Activated naive CD4-positive, alpha-beta T cell treated with Interleukin-2 at 50 U/mL for 16 hours (primary cell): ENCODE results near the gene PIEZO1.
A peak's percentile ranks its signal among the peaks of the same experiment; 100 is the strongest.

ENCODE experiments used
- DNase-seq: peaks from one replicate; pipeline ENCODE4 v3.0.0-alpha.2; 2020

PIEZO1 gene

DNA sequence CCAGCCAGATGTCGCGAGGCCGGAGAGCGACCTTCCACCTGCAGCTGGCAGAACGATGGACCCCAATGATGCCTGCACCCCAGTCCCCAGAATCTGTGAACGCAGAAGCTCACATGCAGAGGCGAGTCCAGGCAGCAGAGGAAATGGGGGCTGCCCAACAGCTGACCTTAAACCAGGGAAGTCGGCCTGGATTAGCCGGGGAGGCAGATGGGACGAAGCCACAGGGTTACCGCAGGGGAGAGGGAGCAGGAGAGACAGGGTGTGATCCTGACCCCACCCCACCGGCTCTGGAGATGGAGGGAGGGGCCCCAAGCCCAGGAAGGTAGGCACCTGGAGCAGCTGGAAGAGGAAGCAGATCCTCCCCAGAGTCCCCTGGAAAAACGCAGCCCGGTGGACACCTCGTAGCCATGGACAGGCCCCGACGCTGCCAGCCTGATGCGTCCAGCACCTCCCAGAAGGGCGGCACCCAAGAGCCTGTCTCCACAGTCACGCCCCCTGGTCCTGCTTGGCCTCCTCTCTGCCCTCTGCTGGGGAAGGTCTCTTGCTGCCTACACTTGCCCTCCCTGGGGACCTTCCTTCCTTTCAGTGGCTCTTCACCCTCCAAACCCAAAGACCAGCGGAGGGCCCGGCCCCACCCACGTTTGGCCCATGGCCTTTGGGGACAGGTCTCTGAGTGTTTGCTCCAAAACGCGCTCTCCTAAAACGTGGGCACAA, 37.3 kb downstream of the PIEZO1 start:
- DNase-seq, result peak; percentile 50

DNA sequence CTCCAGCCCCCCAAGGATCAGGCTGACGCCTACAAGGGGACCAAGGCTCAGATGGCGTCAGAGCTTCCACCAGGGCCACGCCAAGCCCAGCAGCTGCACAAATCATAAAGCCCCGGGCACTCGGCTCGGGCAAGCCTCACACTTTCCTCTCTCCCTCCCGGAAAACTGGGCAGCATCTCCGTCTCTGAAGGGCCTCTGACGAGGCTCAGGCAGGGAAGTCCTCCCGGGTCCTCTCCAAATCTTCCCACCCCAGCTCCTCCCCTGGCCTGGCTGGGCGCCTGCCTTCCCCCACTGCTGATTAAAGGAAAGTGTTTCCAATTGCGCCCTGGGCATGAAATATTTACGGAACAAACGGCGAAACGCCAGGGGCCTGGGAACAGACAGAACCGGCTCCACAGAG, 38.5 kb downstream of the PIEZO1 start:
- DNase-seq, result no peak

DNA sequence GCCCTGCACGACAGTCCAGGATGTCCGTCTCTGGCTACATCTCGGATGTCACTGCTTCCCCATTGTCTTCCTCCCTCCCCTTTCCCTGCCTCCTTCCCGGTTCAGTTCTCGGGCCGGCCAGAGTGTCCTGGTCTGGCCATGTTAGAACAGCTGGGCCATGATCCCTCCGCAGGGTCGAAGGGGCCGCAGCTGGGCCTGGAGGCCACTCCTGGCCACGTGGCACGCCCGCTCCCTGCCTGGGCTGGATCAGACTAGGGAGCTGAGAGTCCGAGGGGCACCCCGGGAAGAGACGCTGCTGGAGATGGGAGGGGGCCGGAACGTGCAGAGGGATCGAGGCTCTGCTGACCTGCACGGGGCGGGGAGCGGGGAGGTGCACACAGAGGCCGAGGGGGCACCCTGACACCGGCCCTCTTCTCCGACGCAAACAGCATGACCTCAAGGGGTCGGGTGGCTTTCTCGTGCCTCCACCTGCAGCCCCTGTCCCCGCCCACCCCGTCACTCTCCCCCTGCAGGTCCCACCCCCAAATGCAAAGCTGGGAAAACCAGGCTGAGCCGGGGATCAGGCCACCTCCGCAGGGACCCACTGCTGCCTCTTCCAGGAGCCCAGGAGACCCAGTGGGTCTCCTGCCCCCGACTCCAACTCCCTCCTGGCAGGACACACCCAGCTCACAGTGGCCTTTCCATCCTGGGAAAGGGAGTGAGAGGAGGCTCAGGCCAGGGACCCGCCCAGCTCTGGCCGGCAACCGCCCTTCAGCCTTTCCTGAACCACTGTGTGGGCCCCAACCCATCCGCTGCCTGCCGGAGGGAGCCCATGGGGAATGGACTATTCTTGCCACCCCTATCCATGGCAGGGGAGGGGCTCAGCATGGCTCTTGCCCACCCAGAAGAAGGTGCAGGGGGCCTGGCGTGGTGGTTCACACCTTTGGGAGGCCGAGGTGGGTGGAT, 40.2 kb downstream of the PIEZO1 start:
- no peak for DNase-seq

DNA sequence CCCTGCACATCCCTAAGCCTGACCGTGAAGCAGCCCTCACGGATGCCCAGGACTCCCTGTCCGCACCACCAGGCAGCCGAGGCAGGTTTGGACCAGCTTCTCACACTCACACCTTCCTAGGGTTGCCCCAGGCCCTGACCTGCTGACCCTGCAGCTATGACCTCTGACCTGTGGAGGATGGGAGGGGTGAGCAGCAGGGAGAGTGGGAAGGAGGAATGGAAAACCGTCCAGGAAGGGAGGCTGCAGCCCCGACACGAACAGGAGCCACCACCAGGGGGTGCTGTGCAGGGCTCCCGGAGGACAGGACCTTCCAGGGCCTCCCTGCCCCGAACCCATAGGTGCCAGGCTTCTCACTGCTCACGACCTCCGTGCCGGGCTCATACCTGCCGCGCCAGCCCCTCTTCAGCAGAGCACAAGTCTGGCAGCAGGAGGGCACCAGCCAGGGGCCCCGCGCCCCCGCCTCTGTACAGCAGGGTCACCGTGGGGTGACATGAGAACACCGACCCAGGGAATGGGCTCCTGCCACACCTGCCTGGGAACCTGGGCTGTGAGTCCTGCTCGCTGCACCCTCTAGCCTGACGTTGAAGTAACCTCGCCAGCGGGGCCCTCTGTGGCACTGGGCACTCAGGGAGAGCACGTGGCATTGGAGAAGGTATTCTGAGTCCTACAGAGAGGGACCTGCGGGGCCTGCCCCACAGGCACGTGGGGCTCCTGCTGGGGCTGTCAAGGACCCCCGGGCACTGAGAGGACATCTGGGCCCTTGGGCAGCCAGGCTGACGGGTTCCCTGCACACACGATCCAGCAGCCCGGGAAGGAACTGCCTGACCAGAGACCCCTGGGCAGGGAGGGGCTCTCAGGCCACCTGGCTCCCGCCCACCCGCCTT, 41.1 kb downstream of the PIEZO1 start:
- DNase-seq, result peak; percentile 76

DNA sequence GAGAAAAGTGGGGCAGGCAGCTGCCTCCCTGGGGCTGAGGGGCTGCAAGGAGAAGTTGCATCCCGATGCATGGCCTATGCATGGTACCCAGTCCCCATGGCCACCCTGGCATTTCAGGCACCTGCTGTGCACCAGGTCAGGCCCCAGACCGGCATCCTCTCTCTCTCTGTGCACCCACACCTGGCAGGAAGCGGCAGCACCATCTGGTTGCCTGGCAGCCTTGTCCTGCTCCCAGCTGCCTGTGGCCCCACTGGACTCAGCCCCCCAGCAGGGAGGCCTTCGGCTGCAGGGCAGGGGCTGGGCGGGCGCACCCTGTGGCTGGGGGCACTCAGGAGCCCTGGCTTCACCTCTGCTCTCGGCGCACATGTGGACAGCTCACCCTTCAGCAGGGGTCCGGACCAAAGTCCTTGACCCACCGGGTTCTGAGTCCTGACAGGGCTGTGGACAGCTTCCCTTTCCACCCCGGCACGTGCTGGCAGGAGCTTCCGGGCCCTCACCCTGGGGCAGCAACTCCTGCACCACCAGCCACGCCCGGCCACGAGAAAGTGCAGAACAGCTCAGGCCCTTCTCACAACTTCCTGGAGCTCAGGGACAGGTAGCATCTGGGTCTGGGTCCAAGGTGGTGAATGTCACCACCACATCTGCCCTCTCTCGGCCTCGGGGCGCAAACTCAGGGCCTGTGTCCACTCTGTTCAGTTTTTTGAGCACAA, 42.0 kb downstream of the PIEZO1 start:
- DNase-seq, result no peak

DNA sequence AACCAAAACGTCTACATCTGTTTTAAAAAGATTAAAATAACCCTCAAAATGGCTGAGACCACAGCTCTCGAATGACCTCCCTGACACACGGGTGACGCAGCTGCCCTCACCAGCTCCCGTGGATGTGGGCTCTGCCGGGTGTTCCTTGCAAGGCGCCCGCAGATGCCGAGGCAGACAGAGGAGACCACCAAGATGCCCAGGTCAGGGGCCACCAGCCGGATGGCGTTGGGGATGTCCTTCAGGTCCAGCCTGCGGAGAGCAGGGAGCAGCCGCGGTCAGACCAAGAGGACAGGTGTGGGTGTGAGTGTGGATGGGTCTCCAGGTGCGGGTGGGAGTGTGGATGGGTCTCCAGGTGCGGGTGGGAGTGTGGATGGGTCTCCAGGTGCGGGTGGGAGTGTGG, 43.7 kb downstream of the PIEZO1 start:
- no peak for DNase-seq

DNA sequence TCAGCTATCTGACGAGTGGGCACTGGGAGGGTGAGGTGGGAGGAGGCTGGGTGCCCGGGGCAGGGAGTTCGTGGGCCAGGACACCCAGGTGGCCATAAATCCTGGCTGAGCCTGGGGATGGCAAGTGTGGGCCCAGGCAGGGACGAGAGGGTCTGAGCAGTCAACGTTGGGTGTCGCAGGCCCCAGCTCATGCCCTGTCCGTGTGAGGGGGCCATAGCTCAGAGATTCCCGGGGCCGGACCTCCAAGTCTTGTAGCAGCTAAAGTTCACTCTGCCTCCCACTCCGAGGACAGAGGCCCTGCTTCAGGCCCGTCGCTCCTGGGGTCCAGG, 44.3 kb downstream of the PIEZO1 start:
- DNase-seq, result no peak

DNA sequence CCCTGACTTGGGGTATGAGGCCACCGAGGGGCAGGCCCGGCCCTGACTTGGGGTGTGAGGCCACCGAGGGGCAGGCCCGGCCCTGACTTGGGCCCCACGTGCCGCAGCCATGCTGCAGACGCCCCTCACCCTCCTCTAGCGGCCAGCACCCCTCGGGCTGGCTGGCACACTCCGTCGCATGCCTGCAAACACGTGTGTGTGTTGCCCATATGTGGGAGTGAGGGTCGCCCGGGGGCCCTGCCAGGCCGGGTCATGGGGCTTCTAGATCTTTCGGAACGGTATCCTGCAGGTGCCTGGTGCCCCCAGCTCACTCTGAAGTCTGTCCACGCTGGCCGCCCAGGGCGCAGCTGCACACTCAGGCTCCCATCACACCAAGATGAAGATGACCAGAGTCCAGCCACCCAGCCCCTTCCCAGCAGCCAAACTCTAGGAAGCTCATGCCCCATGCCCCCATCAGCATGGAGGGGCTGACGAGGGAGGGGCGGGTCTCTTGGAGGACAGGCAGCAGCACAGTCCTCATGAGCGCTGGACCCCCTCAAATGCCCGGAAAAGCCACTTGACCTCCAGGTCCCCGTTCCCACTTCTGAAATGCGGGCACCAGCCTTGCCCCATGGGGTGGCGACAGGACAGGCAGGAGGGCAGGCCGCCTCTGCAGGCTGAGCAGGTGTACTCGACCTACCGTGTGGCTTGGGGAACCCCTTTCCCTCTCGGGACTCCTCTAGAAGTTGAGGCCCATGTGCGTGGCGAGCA, 44.9 kb downstream of the PIEZO1 start:
- no peak for DNase-seq

DNA sequence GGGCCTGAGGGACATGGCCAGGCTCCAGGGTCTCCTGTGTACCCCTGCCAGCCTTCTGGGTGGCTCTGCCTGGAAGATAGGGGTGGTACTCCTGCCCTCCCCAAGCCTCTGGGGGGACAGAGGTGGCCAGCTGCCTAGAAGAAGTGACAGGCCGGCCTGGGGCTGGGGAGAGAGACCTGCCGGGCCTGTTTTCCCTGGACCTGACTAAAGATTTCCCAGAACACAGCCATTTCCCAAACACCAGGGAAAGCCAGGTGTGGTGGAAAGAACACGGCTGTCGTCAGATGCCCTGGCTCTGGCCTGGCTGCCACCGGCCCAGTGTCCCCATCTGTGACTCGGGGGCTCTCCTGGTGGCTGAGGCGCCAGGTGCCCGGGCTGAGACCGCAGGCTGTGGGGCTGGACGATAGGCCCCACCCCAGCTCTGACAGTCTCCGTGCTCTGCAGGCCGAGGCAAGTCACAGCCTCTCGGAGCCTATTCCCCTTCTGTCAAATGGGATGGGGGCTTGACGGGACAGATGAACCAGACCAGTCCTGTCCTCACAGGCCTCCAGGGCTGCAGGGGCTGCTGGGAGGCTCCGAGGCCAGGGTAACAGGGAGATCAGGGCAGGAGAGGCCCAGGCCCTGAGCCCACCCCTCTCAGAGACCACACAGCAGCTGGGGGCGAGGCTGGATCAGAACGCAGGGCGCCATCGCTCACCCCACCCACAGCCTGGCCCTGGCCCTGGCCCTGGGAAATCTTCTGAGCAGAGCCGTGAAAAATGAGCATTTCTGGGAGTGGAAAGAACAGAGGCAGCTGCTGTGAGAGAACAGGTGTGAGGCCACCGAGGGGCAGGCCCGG, 45.7 kb downstream of the PIEZO1 start:
- DNase-seq, result no peak

DNA sequence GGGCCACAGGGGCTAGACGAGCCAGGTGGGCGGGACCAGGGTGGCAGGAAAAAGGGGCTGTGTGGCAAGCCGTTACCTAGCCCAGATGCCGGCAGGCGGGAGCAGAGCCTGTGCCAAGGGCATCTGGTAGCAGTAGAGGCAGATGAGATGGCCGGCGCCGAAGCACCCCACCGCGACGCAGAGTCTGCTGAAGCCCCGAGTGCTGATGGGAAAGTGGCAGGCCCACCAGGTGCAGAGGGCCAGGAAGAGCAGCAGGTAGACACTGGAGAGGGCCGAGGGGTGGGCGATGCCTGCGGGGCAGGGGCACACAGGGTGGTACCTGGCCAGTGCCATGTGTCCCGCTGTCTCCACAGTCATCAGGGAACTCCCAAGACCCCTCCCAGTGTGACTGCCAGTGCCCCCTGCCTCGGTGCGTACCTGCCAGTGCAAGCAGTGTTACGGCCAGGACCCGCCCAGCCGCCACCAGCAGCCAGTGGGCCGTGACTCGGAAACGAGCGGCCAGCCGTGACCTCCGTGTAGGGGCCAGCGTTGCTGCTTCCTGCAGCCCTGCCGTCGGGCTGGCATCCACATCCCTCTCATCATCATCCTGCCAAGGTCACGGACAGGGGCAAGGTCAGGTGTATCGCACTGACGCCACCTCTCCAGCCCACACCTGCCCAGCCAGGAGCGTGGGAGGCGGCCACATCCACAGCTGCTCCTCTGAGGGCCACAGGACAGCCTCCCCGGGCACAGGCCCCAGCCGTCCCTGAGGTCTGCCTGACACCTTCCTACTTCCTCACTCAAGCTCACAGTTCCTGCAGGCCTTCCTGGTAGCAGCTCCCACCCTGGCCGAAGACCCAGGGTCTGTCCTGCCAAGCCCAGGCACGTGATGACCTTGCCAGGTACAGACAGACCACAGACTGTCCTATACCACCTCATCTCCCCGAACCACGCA, 46.6 kb downstream of the PIEZO1 start:
- DNase-seq, result no peak

DNA sequence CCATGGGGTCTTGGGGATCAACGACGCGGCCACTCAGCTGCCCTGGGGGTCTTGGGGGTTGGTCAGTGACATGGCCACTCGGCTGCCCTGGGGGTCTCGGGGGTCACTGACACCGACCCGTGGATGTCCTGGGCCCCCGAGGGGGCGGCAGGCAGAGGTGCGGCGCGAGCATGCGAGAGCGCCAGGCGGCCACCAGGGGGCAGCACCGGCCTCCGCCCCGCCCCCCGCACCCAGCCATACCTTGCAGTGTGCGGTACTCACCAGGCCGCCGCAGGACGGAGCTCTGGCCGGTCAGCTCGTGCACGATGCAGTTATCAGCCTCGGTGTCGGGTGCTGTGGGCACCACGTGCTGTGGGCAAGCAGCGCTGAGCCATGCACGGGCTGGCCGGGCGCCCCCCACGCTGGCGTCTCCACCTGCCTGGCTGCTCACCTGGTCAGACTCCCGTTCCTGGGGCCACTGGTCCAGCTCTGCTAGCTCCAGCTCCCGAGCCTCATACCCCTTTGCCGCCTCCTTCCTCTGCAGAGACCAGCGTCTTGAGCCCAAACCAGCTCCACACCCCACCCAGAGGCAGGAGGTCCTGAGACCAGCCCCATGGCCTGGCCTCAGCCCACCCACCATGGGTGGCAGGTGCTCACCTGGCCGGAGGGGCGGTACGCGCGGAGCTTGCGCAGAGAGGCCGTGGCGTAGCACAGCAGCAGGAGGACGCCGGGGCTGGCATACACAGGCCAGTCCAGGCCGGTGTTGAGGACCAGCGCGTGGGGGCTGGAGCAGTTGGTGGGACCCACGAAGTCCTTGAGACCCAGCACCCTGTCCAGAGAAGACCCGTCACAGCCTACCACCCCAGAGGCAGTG, 47.5 kb downstream of the PIEZO1 start:
- DNase-seq, result peak; percentile 68

DNA sequence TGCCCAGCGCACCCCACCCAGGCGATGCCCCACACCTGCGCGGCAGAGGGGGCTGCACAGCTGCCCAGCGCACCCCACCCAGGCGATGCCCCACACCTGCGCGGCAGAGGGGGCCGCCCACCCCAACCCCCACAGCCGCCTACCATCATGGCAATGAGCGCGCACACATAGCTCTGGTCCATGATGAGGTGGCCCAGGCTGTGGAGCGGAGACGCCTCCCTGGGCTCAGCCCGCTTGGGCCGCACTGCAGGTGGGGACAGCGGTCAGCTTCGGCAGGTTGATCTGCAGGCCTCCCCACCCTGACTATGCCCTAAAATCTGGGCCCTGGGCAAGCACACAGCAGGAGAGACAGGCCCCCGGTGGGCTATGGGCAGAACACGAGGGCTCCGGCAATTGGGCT, 48.5 kb downstream of the PIEZO1 start:
- DNase-seq, result no peak

DNA sequence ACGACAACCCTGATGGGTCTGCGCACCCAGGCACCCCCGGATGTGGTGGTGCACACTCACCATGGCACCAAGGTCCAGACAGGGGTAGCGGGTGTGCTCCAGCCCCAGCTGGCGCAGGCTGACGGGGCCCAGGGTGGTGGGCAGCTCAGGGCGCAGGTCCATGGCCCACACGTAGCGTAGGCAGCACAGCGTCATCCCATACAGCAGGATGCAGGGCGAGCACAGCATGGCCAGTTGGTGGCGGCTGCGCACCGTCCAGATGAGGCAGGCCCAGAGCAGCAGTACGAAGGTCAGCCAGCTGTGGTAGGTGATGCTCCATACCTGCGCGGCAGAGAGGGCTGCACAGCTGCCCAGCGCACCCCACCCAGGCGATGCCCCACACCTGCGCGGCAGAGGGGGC, 48.9 kb downstream of the PIEZO1 start:
- DNase-seq, result no peak

DNA sequence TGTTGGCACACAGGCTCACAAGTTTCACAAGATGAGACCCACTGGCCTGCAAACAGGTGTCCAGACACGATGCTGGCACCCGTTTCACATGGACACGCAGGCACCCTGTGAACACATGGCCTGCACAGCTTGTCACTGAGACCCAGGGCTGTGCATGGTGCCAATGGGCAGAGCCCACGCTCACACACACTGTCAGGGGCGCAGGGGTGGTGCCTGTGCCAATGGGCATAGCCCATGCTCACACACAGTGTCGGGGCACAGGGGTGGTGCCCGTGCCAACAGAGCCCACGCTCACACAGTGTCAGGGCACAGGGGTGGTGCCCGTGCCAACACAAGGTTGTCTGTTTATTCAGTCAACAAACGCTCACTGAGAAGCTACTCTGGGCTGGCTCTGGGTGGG, 49.4 kb downstream of the PIEZO1 start:
- DNase-seq, result no peak

DNA sequence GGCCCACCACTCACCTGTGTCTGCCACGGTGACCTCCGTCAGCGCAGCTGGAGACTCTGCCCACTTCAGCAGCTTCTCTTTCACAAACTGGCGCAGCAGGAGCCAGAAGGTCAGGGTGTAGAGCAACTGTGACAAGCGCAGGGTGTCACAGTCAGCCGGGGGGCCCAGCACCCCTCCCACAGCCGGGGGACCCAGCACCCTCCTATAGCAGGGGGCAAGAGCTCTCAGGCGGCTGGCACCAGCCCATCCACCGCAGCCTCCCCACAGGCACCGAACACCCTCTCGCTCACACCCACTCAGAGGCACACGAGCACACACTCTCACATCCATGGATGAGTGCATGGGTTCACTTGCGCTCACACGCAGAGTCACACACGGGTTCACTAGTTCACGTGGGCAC, 49.9 kb downstream of the PIEZO1 start:
- no peak for DNase-seq

DNA sequence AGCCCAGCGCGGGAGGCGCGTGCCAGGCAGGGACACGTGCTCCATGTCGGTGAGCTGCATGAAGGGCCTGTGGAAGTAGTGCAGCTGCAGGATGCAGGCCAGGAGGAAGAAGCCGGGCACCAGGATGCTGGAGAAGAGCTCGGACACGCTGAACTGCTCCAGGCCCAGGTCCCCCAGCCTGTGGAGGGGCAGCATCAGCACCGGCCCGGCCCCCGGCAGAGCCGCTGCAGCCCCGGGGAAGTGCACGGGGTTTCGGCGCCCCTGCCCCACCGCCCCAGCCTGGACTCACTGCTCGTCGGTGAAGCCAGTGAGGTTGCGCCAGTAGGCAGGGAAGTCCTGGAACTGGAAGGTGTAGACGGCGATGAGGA, 50.7 kb downstream of the PIEZO1 start:
- no peak for DNase-seq

DNA sequence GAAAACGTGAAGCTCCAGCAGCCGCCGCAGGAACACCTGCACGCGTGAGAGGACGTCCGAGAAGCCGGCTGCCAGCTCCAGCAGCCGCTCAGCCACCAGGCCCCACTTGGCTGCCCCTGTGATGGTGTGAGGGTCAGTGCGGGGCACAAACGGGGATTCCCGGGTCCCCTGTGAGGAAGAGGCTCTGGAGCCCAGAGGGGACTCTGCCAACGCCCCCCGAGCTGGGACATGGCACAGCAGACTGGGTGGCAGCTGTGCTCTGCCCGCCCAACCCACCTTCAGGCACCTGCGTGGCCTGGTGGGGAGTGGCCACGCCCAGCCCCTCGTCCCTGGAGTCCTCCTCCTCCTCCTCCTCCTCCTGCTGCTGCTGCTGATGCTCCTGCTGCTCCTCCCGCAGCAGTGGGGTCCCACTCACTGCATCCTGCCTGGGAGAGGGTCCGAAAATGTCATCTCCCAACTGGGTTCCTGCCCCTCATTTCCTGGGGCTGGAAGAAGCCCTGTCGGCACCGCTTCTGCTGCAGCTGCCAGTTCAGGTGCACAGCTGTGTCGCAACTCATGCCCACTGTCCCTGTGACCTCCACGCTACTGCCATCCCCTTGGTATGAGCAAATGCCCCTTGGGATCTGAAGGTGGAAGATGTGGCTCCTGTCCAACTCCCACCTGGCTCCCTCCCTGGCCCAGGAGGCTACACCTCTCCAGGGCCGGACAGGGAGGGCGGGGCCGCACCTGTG, 51.2 kb downstream of the PIEZO1 start:
- no peak for DNase-seq

DNA sequence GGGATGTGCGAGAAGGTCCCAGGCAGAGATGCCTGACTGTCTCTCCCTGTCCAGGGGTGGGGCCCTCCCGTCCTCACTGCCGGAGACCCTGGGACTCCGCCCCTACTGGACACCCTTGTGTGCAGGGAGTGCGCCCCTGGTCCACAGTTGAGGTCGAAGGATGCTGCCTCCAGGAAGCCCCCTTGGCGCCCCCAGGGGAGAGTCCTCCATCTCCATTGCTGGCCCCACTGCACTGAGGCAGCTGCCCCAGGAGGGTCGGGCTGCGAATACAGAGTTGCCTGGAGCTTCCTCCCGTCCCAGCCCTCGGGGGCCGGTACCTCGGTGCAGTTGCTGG, 52.1 kb downstream of the PIEZO1 start:
- DNase-seq, result no peak
